Loucy (cell line): ENCODE data around the gene PRPF18.

ENCODE experiments used
- H2AFZ ChIP-seq: fragments of 200-600 bp; sonication (generic); 2 replicates; pipeline ENCODE4 v1.6.0; 2016; ENCODE audit warnings: antibody characterized with exemption, mild to moderate bottlenecking, low read length, moderate library complexity
- H3F3A ChIP-seq: fragments of 200-600 bp; 2 replicates; pipeline ENCODE4 v1.6.0; 2016; ENCODE audit warnings: antibody characterized with exemption, low read depth, mild to moderate bottlenecking
- H3K27me3 ChIP-seq: fragments of 200-600 bp; sonication (generic); 2 replicates; pipeline ENCODE4 v1.6.1; 2014; ENCODE audit warnings: low read length, mild to moderate bottlenecking; ENCODE audit not compliant: insufficient read depth, poor library complexity, severe bottlenecking
- H3K36me3 ChIP-seq: fragments of 200-600 bp; sonication (generic); 2 replicates; pipeline ENCODE4 v1.6.1; 2016; ENCODE audit warnings: low read length; ENCODE audit not compliant: insufficient read depth
- H3K4me1 ChIP-seq: fragments of 200-600 bp; sonication (generic); 2 replicates; pipeline ENCODE4 v1.5.1; 2014; ENCODE audit warnings: low read length, mild to moderate bottlenecking; ENCODE audit not compliant: insufficient read depth, poor library complexity, severe bottlenecking
- H3K4me2 ChIP-seq: fragments of 200-600 bp; sonication (generic); 2 replicates; pipeline ENCODE4 v1.6.0; 2014; ENCODE audit warnings: antibody characterized with exemption, low read length, low read depth, mild to moderate bottlenecking; ENCODE audit not compliant: poor library complexity, severe bottlenecking
- H3K4me3 ChIP-seq: fragments of 200-600 bp; sonication (generic); 2 replicates; pipeline ENCODE4 v1.5.1; 2014; ENCODE audit warnings: low read length, mild to moderate bottlenecking, mixed read lengths; ENCODE audit not compliant: poor library complexity, severe bottlenecking
- H3K79me2 ChIP-seq: fragments of 200-600 bp; sonication (generic); 2 replicates; pipeline ENCODE4 v1.6.1; 2014; ENCODE audit warnings: low read length; ENCODE audit not compliant: insufficient read depth
- H3K9ac ChIP-seq: fragments of 200-600 bp; sonication (generic); 2 replicates; pipeline ENCODE4 v1.6.0; 2014; ENCODE audit warnings: mild to moderate bottlenecking, low read depth, low read length, moderate library complexity; ENCODE audit not compliant: poor library complexity, severe bottlenecking
- H3K9me2 ChIP-seq: fragments of 200-600 bp; sonication (generic); replicated peaks from 2 replicates; pipeline ENCODE4 v1.6.1; 2016; ENCODE audit warnings: low read depth, low read length, mixed read lengths
- H3K9me3 ChIP-seq: fragments of 200-600 bp; sonication (generic); 2 replicates; pipeline ENCODE4 v1.6.1; 2014; ENCODE audit warnings: mild to moderate bottlenecking, antibody characterized with exemption, low read length, low read depth; ENCODE audit not compliant: insufficient read depth
- H4K20me1 ChIP-seq: fragments of 200-600 bp; sonication (generic); 2 replicates; pipeline ENCODE4 v1.6.0; 2014; ENCODE audit warnings: antibody characterized with exemption, low read length, mild to moderate bottlenecking; ENCODE audit not compliant: insufficient read depth, poor library complexity, severe bottlenecking
- EZH2phosphoT487 ChIP-seq: fragments of 200-600 bp; IDR thresholded peaks from 2 replicates; pipeline ENCODE4 v1.6.1; 2018; ENCODE audit warnings: antibody characterized with exemption, mild to moderate bottlenecking, moderate library complexity, borderline replicate concordance
- TF ChIP-seq, protein P1 (sequence below): fragments of 200-600 bp; sonication (generic); conservative IDR thresholded peaks from 2 replicates; pipeline ENCODE4 v1.5.1; 2014; ENCODE audit warnings: mild to moderate bottlenecking, antibody characterized with exemption, low read length

PRPF18 gene

DNA sequence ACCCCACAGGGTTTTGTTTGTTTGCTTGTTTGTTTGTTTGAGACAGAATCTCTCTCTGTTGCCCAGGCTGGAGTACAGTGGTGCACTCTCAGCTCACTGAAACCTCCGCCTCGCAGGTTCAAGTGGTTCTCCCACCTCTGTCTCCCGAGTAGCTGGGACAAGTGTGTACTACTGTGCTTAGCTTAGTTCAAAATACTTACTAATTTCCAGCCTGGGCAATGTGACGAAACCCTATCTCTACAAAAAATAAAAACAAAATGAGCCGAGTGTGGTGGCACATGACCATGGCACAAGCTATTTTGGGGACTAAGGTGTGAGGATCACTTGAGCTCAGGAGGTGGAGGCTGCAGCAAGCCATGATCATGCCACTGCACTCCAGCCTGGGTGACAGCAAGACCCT is 15.2 kb upstream of the PRPF18 start:
- Histone ChIP-seq H2AFZ (no peak overlapping the region), H3K4me1 (no peaks in the 10 kb centered on the region), H3K9me3 (no peaks in the 10 kb centered on the region), H3K9ac (no peak overlapping the region), H3F3A (no peaks in the 10 kb centered on the region), H4K20me1 (no peaks in the 10 kb centered on the region), H3K4me3 (no peak overlapping the region), H3K79me2 (no peaks in the 10 kb centered on the region), H3K4me2 (no peak overlapping the region), H3K9me2 (no peaks in the 10 kb centered on the region), H3K27me3 (peaks cover 6% of the 10 kb centered on the region), H3K36me3 (no peaks in the 10 kb centered on the region)
- TF ChIP-seq, protein P1, sequence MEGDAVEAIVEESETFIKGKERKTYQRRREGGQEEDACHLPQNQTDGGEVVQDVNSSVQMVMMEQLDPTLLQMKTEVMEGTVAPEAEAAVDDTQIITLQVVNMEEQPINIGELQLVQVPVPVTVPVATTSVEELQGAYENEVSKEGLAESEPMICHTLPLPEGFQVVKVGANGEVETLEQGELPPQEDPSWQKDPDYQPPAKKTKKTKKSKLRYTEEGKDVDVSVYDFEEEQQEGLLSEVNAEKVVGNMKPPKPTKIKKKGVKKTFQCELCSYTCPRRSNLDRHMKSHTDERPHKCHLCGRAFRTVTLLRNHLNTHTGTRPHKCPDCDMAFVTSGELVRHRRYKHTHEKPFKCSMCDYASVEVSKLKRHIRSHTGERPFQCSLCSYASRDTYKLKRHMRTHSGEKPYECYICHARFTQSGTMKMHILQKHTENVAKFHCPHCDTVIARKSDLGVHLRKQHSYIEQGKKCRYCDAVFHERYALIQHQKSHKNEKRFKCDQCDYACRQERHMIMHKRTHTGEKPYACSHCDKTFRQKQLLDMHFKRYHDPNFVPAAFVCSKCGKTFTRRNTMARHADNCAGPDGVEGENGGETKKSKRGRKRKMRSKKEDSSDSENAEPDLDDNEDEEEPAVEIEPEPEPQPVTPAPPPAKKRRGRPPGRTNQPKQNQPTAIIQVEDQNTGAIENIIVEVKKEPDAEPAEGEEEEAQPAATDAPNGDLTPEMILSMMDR: no peak
- TF ChIP-seq EZH2phosphoT487: no peak

DNA sequence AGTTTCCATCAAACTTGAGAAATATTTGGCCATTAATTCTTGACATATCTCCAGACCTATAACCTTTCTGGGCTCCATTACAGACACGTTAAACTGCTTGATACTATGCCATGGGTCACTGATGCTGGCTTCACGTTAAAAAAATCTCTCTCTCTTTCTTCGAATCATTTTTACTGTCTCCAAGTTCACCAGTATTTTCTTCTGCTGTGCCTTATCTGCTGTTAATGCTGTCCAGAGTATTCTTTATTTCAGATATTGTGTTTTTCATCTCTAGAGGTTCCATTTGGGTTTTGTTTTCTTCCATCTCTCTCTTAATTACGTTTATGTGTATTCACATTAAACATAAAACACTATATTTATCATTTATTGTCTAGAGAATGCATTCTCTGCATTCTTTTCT is 12.8 kb upstream of the PRPF18 start:
- Histone ChIP-seq H4K20me1 (no peaks in the 10 kb centered on the region), H3K9ac (no peak overlapping the region), H3K9me3 (no peaks in the 10 kb centered on the region), H2AFZ (no peak overlapping the region), H3F3A (no peaks in the 10 kb centered on the region), H3K27me3 (peaks cover 6% of the 10 kb centered on the region), H3K79me2 (no peaks in the 10 kb centered on the region), H3K4me2 (no peak overlapping the region), H3K4me3 (no peak overlapping the region), H3K4me1 (no peaks in the 10 kb centered on the region), H3K36me3 (no peaks in the 10 kb centered on the region), H3K9me2 (no peaks in the 10 kb centered on the region)
- TF ChIP-seq EZH2phosphoT487: no peak
- TF ChIP-seq, protein P1: no peak

DNA sequence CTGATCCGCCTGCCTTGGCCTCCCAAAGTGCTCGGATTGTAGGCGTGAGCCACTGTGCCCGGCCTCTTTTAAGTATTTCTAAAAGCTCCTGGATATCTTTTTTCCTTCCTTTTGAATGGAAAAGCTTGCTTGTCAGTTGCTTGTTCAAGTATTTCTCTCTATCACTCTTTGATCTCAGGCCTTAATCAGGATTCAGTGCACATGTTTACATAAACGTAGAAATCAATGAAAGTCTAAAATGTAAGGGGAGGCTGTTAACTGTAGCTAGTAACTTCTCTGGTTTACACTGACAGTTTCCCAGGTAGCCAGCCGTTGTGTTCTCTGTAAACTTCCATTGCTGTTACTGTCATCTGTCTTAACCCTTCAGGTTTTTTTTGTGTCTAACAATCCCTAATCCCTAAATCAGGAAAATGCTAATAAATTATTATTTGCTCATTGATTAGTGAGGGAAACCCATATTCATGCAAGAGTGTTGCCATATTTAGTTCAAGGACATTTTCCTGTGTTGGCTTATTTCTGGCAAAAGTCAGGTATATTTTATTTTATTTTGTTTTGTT is 1.5 kb upstream of the PRPF18 start:
- H3K9me2 ChIP-seq: no peaks in the 10 kb centered on the region
- no peak overlapping the region for H3K4me3 ChIP-seq
- H2AFZ ChIP-seq: no peak overlapping the region
- no peaks in the 10 kb centered on the region for H3F3A ChIP-seq
- H3K4me2 ChIP-seq: no peak overlapping the region
- peaks cover 51% of the 10 kb centered on the region for H3K27me3 ChIP-seq
- TF ChIP-seq, protein P1: no peak
- no peak for TF ChIP-seq EZH2phosphoT487
- H3K36me3 ChIP-seq: no peaks in the 10 kb centered on the region
- H3K79me2 ChIP-seq: peaks cover 32% of the 10 kb centered on the region
- peaks cover 25% of the 10 kb centered on the region for H3K4me1 ChIP-seq
- H3K9ac ChIP-seq: no peak overlapping the region
- H4K20me1 ChIP-seq: peaks cover 13% of the 10 kb centered on the region
- H3K9me3 ChIP-seq: no peaks in the 10 kb centered on the region
